Right cardiac atrium (tissue), 5 donors: Measurements from ENCODE around the gene USP48. TPM values are rescaled to one million over a fixed set of nuclear protein-coding genes. Genes with fewer than 3 reads are reported as not detected.
A peak's percentile ranks its signal among the peaks of the same experiment; 100 is the strongest.

ENCODE experiments used
- ATAC-seq, 2 donors: fragments of 200-7000 bp; cut with Tn5 transposase; one replicate each; pipeline versions ENCODE4 v1.8.0 to v1.9.1; 2020; ENCODE audit warnings: moderate library complexity in 2 of 2, mild to moderate bottlenecking in 1 of 2
- DNase-seq, 3 donors: peaks; one replicate each; pipeline ENCODE4 v3.0.0-alpha.2; 2020
- H3K27ac ChIP-seq: one replicate; pipeline ENCODE4 v1.5.1; 2013; ENCODE audit warnings: mild to moderate bottlenecking, low read length, control low read depth, moderate library complexity
- H3K27me3 ChIP-seq: one replicate; pipeline ENCODE4 v1.6.1; 2013; ENCODE audit not compliant: control insufficient read depth, insufficient read depth
- H3K4me1 ChIP-seq: one replicate; pipeline ENCODE4 v1.6.1; 2013; ENCODE audit warnings: low read length; ENCODE audit not compliant: control insufficient read depth, insufficient read depth
- H3K4me3 ChIP-seq: one replicate; pipeline ENCODE4 v1.5.1; 2013; ENCODE audit warnings: low read length, control low read depth
- H3K9me3 ChIP-seq: one replicate; pipeline ENCODE4 v1.6.1; 2013; ENCODE audit warnings: low read length; ENCODE audit not compliant: control insufficient read depth
- WGBS: extraction: QIAGEN DNeasy Blood & Tissue Kit; methylation state at CpG from one replicate; pipeline ENCODE4 v1.1.7; 2013; 5-methylcytosine and 5-hydroxymethylcytosine counted together
- intact Hi-C, 4 donors: fragments of 100-400 bp; cut with DNase I; formaldehyde crosslinking; loops; one replicate each; pipeline versions ENCODE4 v1.11.0 to v1.14.0; 2022 to 2023
- polyA plus RNA-seq: library from polyadenylated mRNA; stranded (reverse); fragments of 200-250 nt; gene quantifications from one replicate; pipeline ENCODE4 v1.2.3, GENCODE V29; 2013
- total RNA-seq, 4 donors: library from RNA; stranded (reverse); fragmentation: NEBNext Ultra II Directional; extraction: Animal tissue kit (Norgen Biotek cat#: 25700); gene quantifications; one replicate each; pipeline ENCODE4 v1.2.1, GENCODE V29; 2021
- donor health status: healthy with polysubstance abuse.
- donor health status: DM: no; HTN: yes; CAD: no.
- donor health status: DM: no; HTN: no; CAD: no.
- donor health status: DM: no; HTN: yes; CAD: no; lungs with severe emphysema.
- donor health status: DM: yes; HTN: yes; CAD: no.

Gene USP48
- total and polyA plus RNA-seq, 5 donors, result 19.9 to 49.4 (median 45.7) TPM

DNA sequence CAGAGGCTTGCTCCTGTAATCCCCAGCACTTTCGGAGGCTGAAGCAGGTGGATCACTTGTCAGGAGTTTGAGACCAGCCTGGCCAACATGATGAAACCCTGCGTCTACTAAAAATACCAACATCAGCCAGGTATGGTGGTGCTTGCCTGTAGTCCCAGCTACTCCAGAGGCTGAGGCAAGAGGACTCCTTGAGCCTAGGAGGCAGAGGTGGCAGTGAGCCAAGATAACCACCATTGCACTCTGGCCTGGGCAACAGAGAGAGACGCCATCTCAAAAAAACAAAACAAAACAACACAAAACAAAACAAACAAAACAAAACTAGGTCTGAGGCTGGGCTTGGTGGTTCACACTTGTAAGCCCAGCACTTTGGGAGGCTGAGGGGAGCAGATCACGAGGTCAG lies 75.1 kb downstream of the USP48 start:
- Histone ChIP-seq H3K27me3 (no peaks in the 10 kb centered on the region), H3K4me3 (no peak overlapping the region), H3K27ac (no peak overlapping the region), H3K9me3 (no peaks in the 10 kb centered on the region), H3K4me1 (no peaks in the 10 kb centered on the region)
- DNase-seq, result no peak
- intact Hi-C loops, result no loop called here
- no peak for ATAC-seq
- WGBS, result 97% methylated on average over 4 of the region's 4 CpGs

- 58% methylated on average over 5 of the region's 5 CpGs for WGBS
- H3K27ac ChIP-seq, result no peak overlapping the region
- no peaks in the 10 kb centered on the region for H3K27me3 ChIP-seq
- no peaks in the 10 kb centered on the region for H3K9me3 ChIP-seq
- intact Hi-C loops, result no loop called here
- no peak overlapping the region for H3K4me3 ChIP-seq
- H3K4me1 ChIP-seq, result no peaks in the 10 kb centered on the region
- DNase-seq (no peak), ATAC-seq (no peak)
Measured at GRCh38 chr1:21707086-21707840, 75.7 kb downstream of the USP48 start.

DNA sequence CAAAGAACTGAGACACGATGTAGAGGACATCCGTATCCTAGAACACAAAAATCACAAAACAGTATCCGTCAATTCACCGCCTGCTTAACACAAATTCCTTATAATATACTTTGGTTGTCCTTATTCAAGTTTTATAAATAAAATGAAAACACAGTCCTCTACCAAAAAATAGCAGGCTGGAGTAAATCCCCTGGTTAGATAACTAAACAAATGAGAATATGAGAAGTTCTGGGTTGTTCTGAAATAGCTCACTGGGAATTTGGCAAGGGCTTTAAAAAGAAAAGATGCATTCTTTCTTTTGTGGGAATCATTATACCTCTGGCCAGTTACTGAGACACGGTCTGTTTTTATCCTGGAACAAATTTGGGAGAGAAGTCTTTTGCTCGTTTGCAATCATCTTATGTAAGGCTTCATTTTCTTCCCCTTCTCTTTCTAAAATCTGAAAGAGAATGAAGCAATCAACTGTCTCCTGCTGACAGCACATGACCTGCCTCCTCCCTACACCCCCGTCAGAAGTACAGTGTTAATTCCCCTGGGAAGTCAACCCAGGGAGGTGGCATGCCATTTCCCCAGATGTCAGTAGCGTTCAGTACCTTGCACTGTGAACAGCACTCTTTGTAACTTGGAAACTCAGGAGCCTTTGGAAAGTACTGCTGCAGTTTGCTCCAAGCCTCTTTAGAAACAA lies 76.7 kb downstream of the USP48 start:
- intact Hi-C loops, result no loop called here
- H3K9me3 ChIP-seq, result no peaks in the 10 kb centered on the region
- ATAC-seq (peak in 1 of 2 donors; percentile 42), DNase-seq (no peak)
- H3K27me3 ChIP-seq, result no peaks in the 10 kb centered on the region
- no peak overlapping the region for H3K4me3 ChIP-seq
- no peaks in the 10 kb centered on the region for H3K4me1 ChIP-seq
- 59% methylated on average over 8 of the region's 8 CpGs for WGBS
- H3K27ac ChIP-seq, result no peak overlapping the region

DNA sequence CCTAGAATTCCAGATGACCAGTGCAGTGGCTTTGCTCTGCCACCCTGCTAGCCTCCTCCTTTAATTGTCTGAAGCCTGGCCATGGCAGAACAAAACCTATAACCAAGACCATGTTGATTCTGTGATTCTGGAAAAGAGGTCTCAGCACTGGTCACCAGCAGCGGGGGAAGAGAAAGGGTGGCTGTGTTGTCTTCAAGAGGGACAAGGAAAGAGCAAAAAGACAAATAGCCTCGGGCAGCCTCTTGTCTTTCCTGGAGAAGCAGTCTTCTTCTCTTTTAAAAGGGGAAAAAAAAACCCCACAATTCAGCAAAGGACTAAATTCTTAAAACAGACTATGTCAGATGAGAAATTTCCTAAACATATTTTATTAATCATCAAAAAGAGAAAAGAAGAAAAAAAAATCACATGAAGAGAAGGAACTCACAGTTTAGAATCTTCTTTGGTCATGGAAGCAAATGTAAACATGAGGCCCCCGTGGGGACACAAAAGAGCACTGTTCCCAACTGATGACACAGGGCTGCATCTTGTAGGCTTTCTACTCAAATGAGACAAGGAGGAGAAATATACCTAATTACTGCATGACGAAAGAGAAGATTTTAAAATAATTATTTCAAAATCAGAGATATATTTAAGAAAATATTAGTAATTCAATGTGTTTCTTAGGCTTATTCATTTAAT lies 77.5 kb downstream of the USP48 start:
- no peak for ATAC-seq
- no peaks in the 10 kb centered on the region for H3K27me3 ChIP-seq
- no peak overlapping the region for H3K4me3 ChIP-seq
- no peak overlapping the region for H3K27ac ChIP-seq
- intact Hi-C loops, result no loop called here
- no peak for DNase-seq
- H3K4me1 ChIP-seq, result no peaks in the 10 kb centered on the region
- WGBS, result 72% methylated on average over 4 of the region's 4 CpGs
- no peaks in the 10 kb centered on the region for H3K9me3 ChIP-seq

DNA sequence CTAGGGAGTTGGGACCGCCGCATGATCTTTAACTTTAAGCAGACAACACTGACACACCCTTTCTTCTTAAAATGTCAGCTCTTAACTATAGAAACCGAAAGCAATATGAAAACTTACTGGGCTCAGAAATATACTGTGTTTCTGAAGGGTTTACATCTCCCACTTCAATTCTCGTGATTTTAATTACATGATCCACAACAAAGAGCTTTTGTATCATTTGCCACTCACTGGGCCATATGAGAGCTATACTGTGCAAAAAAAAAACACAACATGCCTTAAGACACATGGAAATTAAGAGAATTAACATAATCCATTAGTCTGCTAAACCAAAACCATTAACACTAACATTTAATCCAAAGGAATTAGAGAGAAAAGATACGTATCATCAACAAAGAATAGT lies 78.8 kb downstream of the USP48 start:
- H3K27ac ChIP-seq, result no peak overlapping the region

GRCh38 chr1:21703318-21703963 lies 79.5 kb downstream of the USP48 start:
- ATAC-seq, result no peak
- intact Hi-C loops, result no loop called here

More for the DNA sequence above, 78.8 kb downstream of the USP48 start:
- ATAC-seq, result no peak
- 88% methylated on average over 5 of the region's 5 CpGs for WGBS
- H3K4me1 ChIP-seq, result no peaks in the 10 kb centered on the region
- intact Hi-C loops, result no loop called here
- DNase-seq, result no peak
- no peaks in the 10 kb centered on the region for H3K9me3 ChIP-seq
- no peak overlapping the region for H3K4me3 ChIP-seq
- H3K27me3 ChIP-seq, result no peaks in the 10 kb centered on the region

DNA sequence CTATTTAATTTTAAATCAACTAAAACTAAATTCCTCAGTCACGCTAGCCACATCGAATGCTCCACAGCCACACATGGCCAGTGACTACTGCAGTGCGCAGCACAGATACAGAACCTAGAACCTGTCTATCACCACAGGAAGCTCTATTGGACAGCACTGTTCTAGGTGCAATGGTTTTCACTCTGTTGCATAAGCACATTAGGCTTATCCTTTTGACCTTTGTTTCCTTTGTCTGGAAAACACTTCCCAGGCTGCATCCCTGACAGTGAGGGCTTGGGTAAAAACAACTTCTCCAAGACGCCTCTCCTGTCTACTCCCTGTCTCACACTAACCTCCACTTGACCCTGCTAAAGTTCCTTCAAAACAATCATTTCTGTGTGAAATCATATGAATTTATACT lies 80.2 kb downstream of the USP48 start:
- no peak overlapping the region for H3K4me3 ChIP-seq
- no peaks in the 10 kb centered on the region for H3K9me3 ChIP-seq
- H3K27ac ChIP-seq, result no peak overlapping the region
- DNase-seq, result no peak
- no peak for ATAC-seq
- H3K27me3 ChIP-seq, result no peaks in the 10 kb centered on the region
- WGBS, result 92% methylated on average over 4 of the region's 4 CpGs
- intact Hi-C loops, result no loop called here
- H3K4me1 ChIP-seq, result no peaks in the 10 kb centered on the region

More at GRCh38 chr1:21703318-21703963, 79.5 kb downstream of the USP48 start:
- no peak overlapping the region for H3K27ac ChIP-seq
- no peaks in the 10 kb centered on the region for H3K4me1 ChIP-seq
- no peaks in the 10 kb centered on the region for H3K9me3 ChIP-seq
- no peak overlapping the region for H3K4me3 ChIP-seq
- WGBS, result 65% methylated on average over 3 of the region's 3 CpGs
- DNase-seq, result no peak
- H3K27me3 ChIP-seq, result no peaks in the 10 kb centered on the region

DNA sequence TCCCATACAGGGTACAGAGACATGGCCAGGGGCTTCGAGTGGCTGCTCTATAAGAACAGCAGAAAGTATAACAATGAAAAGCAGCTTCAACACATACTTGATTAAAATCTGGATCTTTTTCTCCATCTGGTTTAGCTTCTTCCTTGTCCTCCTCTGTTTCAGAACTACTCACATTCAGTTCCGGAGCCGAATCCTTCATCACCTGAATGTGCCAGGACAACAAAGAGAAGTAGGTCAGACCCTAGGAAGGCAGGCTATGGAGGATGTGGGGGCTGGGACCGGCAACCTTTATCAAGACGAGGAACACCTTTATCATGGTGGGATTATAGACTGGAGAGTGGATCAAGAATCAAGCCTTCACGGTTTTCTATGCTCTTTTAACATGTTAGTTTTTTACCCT lies 81.5 kb downstream of the USP48 start:
- no peak for DNase-seq
- ATAC-seq, result no peak
- WGBS, result 90% methylated on average over 6 of the region's 6 CpGs
- H3K27me3 ChIP-seq, result no peaks in the 10 kb centered on the region
- H3K4me1 ChIP-seq, result no peaks in the 10 kb centered on the region
- no peak overlapping the region for H3K27ac ChIP-seq
- intact Hi-C loops, result no loop called here
- no peak overlapping the region for H3K4me3 ChIP-seq
- H3K9me3 ChIP-seq, result no peaks in the 10 kb centered on the region

DNA sequence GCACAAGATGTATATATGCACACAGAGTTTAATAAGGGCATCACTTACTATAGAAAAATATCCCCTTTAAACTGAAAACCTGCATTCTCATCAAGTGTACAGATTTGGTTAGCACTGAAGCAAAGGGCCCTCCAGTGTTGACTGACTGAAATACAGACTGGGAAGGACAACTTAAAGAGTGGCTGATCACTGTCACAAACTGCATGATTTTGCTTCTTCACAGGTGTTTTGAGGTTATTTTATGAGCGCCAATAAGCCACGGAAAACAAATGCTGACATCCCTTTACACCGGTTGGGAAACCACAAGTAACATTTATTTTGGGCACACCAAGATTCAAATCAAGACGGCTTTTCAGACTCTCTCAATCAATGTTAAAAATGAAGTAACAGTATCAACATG lies 82.9 kb downstream of the USP48 start:
- H3K27ac ChIP-seq, result no peak overlapping the region
- ATAC-seq, result no peak
- 90% methylated on average over 4 of the region's 4 CpGs for WGBS

DNA sequence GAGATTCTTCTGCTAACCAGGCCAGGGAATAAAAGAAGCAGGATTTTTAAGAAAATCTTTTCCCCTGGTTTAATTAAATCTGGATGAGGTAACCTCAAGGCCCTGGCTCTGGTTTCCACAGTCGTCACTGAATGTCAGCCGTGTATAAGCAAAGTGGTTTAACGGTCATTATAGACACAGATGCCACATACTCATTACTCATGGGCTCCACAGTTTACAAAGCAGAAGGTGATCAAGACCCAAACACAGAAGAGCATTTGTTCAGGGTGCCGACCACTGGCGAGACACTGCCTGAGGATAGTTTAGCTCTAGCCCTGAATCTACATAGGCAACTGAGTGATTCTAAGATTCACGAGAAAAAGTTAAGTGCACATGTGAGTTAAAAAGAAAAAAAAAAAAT lies 86.0 kb downstream of the USP48 start:
- 92% methylated on average over 6 of the region's 6 CpGs for WGBS

More for the DNA sequence above, 82.9 kb downstream of the USP48 start:
- Histone ChIP-seq H3K4me3 (no peak overlapping the region), H3K27me3 (no peaks in the 10 kb centered on the region), H3K9me3 (no peaks in the 10 kb centered on the region), H3K4me1 (no peaks in the 10 kb centered on the region)
- DNase-seq, result no peak
- intact Hi-C loops, result no loop called here

GRCh38 chr1:21693732-21694131 lies 89.2 kb downstream of the USP48 start:
- H3K27me3 ChIP-seq, result no peaks in the 10 kb centered on the region
- intact Hi-C loops, result no loop called here
- DNase-seq (no peak), ATAC-seq (no peak)
- H3K9me3 ChIP-seq, result no peaks in the 10 kb centered on the region
- H3K4me1 ChIP-seq, result no peaks in the 10 kb centered on the region
- H3K4me3 ChIP-seq, result no peak overlapping the region
- H3K27ac ChIP-seq, result no peak overlapping the region

More for the DNA sequence above, 86.0 kb downstream of the USP48 start:
- DNase-seq (no peak), ATAC-seq (no peak)
- intact Hi-C loops, result no loop called here
- no peaks in the 10 kb centered on the region for H3K4me1 ChIP-seq
- H3K4me3 ChIP-seq, result no peak overlapping the region
- H3K9me3 ChIP-seq, result no peaks in the 10 kb centered on the region
- no peaks in the 10 kb centered on the region for H3K27me3 ChIP-seq
- no peak overlapping the region for H3K27ac ChIP-seq
